Adrenal gland (tissue), 12 donors: ENCODE data around the gene GJA5. TPM values are rescaled to one million over a fixed set of nuclear protein-coding genes. Genes with fewer than 3 reads are reported as not detected.

Source experiments
- DNase-seq, 7 donors: peaks; one replicate each; pipeline ENCODE4 v3.0.0-alpha.2; 2019 to 2020
- H3K27ac ChIP-seq, 5 donors: fragments of 200-600 bp; sonication (generic) in 4 of 5; 1 replicate in 3 of 5; 2 replicates in 2 of 5; pipeline versions ENCODE4 v1.5.1 to v1.8.0; 2016 to 2020; ENCODE audit warnings: mild to moderate bottlenecking in 1 of 5
- H3K27me3 ChIP-seq: fragments of 200-600 bp; 2 replicates; pipeline ENCODE4 v1.8.0; 2021
- H3K36me3 ChIP-seq, 2 donors: fragments of 200-600 bp; replicated peaks in 1 of 2; 1 replicate in 1 of 2; 2 replicates in 1 of 2; pipeline versions ENCODE4 v1.5.1 to v1.8.0; 2018 to 2022
- H3K4me1 ChIP-seq, 2 donors: fragments of 200-600 bp; replicated peaks in 1 of 2; 1 replicate in 1 of 2; 2 replicates in 1 of 2; pipeline versions ENCODE4 v1.5.1 to v1.8.0; 2018 to 2021
- H3K4me3 ChIP-seq, 4 donors: fragments of 200-600 bp; sonication (generic) in 3 of 4; one replicate each; pipeline ENCODE4 v1.5.1; 2016 to 2018
- H3K9me3 ChIP-seq, 3 donors: fragments of 200-600 bp; sonication (generic) in 1 of 3; replicated peaks in 1 of 3; 1 replicate in 2 of 3; 2 replicates in 1 of 3; pipeline versions ENCODE4 v1.5.1 to v1.8.0; 2016 to 2021
- CTCF ChIP-seq, 6 experiments: fragments of 450-650 bp in 4 of 6; fragments of 200-600 bp in 2 of 6; sonication (generic) in 1 of 6; IDR thresholded peaks; 1 replicate in 5 of 6; 2 replicates in 1 of 6; pipeline versions ENCODE4 v1.5.1 to v1.8.0; 2016 to 2021; ENCODE audit warnings: antibody characterized with exemption in 6 of 6, mild to moderate bottlenecking in 2 of 6, moderate library complexity in 1 of 6
- POLR2A ChIP-seq, 2 donors: fragments of 450-650 bp; IDR thresholded peaks; one replicate each; pipeline ENCODE4 v1.6.1; 2017; ENCODE audit warnings: antibody characterized with exemption in 2 of 2, mild to moderate bottlenecking in 2 of 2, moderate library complexity in 1 of 2
- WGBS, 4 donors: extraction: QIAGEN DNeasy Blood & Tissue Kit in 2 of 4; methylation state at CpG; one replicate each; pipeline versions ENCODE4 v1.1.5 to v1.1.7; 2013 to 2017; 5-methylcytosine and 5-hydroxymethylcytosine counted together
- intact Hi-C, 2 donors: fragments of 100-400 bp; cut with DNase I; formaldehyde crosslinking; loops; one replicate each; pipeline versions ENCODE4 v1.14.1 to v1.15.0; 2022 to 2023
- polyA plus RNA-seq, 3 donors: library from polyadenylated mRNA; stranded (reverse); fragments of 200-250 nt in 2 of 3; fragments of 350-450 nt in 1 of 3; fragmentation: Illumina TruSeq in 1 of 3; extraction: RNeasy Lipid Tissue Mini Kit (QIAGEN cat#74804) in 1 of 3; gene quantifications; one replicate each; pipeline ENCODE4 v1.2.3, GENCODE V29; 2013 to 2014
- total RNA-seq, 9 donors: library from RNA; depleted of rRNA in 4 of 9; stranded (reverse); fragments of >200 nt in 4 of 9; fragments of 120-200 nt in 1 of 9; fragmentation: NEBNext Ultra II Directional in 1 of 9; extraction: Animal tissue kit (Norgen Biotek cat#: 25700) in 1 of 9; gene quantifications; one replicate each; pipeline versions ENCODE4 v1.1.0 to v1.2.4, GENCODE V29; 2013 to 2023
- donor health status: healthy with polysubstance abuse.
- donor health status: Bipolar disorder and iron deficiency.
- donor health status: DM: yes; HTN: yes; CAD: no.
- donor health status: DM: no; HTN: no; CAD: no.
- donor health status: DM: no; HTN: no; CAD: no.
- donor health status: DM: yes; HTN: yes; CAD: no.

The GJA5 gene
- total and polyA plus RNA-seq, 12 donors, result 1.5 to 11.6 (median 3.3) TPM

GRCh38 chr1:147721716-147722115 is 38.7 kb downstream of the GJA5 start:
- no peak for TF ChIP-seq CTCF (IDR thresholded peaks at IDR 0.05)
- TF ChIP-seq POLR2A (IDR thresholded peaks at IDR 0.05), result no peak
- intact Hi-C loops, result loop anchor here (5.0 kb wide), 1 partner anchor 171 kb away; no protein-coding TSS in a partner anchor
- Histone ChIP-seq H3K4me3 (no peak overlapping the region), H3K36me3 (no peaks in the 10 kb centered on the region), H3K27me3 (no peaks in the 10 kb centered on the region), H3K27ac (no peak overlapping the region), H3K4me1 (no peaks in the 10 kb centered on the region), H3K9me3 (no peaks in the 10 kb centered on the region)
- no peak for DNase-seq
- 57 to 90% (median 74%) methylated on average over 1 of the region's 1 CpG for WGBS, 4 donors

- no peaks in the 10 kb centered on the region for H3K36me3 ChIP-seq
- no peaks in the 10 kb centered on the region for H3K9me3 ChIP-seq
- 84 to 97% (median 87%) methylated on average over 4 of the region's 4 CpGs for WGBS, 4 donors
- no peaks in the 10 kb centered on the region for H3K27me3 ChIP-seq
- H3K27ac ChIP-seq, result no peak overlapping the region
- no peak for DNase-seq
- H3K4me1 ChIP-seq, result no peaks in the 10 kb centered on the region
- intact Hi-C loops, result loop anchor here (5.0 kb wide), 1 partner anchor 172 kb away; no protein-coding TSS in a partner anchor
- no peak overlapping the region for H3K4me3 ChIP-seq
- no peak for TF ChIP-seq POLR2A (IDR thresholded peaks at IDR 0.05)
- no peak for TF ChIP-seq CTCF (IDR thresholded peaks at IDR 0.05)
These were observed 39.8 kb downstream of the GJA5 start for GRCh38 chr1:147720557-147720956.

- intact Hi-C loops, result loop anchor here (5.0 kb wide), 1 partner anchor 173 kb away; no protein-coding TSS in a partner anchor
These were observed 40.6 kb downstream of the GJA5 start for GRCh38 chr1:147719711-147720225.

GRCh38 chr1:147719029-147719698 is 41.2 kb downstream of the GJA5 start:
- TF ChIP-seq POLR2A (IDR thresholded peaks at IDR 0.05) (no peak), CTCF (IDR thresholded peaks at IDR 0.05) (no peak)
- intact Hi-C loops, result no loop called here
- WGBS, 4 donors, result 85 to 90% (median 88%) methylated on average over 7 of the region's 7 CpGs
- no peak for DNase-seq
- no peaks in the 10 kb centered on the region for H3K9me3 ChIP-seq
- no peaks in the 10 kb centered on the region for H3K36me3 ChIP-seq
- no peak overlapping the region for H3K4me3 ChIP-seq
- H3K4me1 ChIP-seq, result no peaks in the 10 kb centered on the region
- H3K27ac ChIP-seq, result no peak overlapping the region
- H3K27me3 ChIP-seq, result no peaks in the 10 kb centered on the region

More at GRCh38 chr1:147719711-147720225, 40.6 kb downstream of the GJA5 start:
- Histone ChIP-seq H3K9me3 (no peaks in the 10 kb centered on the region), H3K27ac (no peak overlapping the region), H3K4me1 (no peaks in the 10 kb centered on the region), H3K27me3 (no peaks in the 10 kb centered on the region), H3K4me3 (no peak overlapping the region), H3K36me3 (no peaks in the 10 kb centered on the region)
- DNase-seq, result peak; percentile 21 to 72 (median 57)
- 45 to 56% (median 51%) methylated on average over 7 of the region's 7 CpGs for WGBS, 4 donors
- TF ChIP-seq POLR2A (IDR thresholded peaks at IDR 0.05), result no peak
- TF ChIP-seq CTCF (IDR thresholded peaks at IDR 0.05), result no peak
